ENCODE measurements around the gene RIPOR3. TPM values are rescaled to one million over a fixed set of nuclear protein-coding genes. Genes with fewer than 3 reads are reported as not detected.

Gene RIPOR3
- polyA plus RNA-seq, 1 of the 3 experiments (the other 2 are of a cell fraction), result 1.2 TPM

GRCh38 chr20:50691573-50692551 lies 520 bp upstream of the RIPOR3 start (continued):
- TF ChIP-seq FOSL2 (IDR thresholded peaks at IDR 0.05; ENCODE audit: borderline replicate concordance, low read depth), result no peak
- peak; percentile 73 for TF ChIP-seq GATA2 (CRISPR knock-in tag; IDR thresholded peaks at IDR 0.05)
- TF ChIP-seq SMC3 (IDR thresholded peaks at IDR 0.05; ENCODE audit: low read depth, low read length), result no peak
- peak; percentile 56 for TF ChIP-seq CHD2 (IDR thresholded peaks at IDR 0.05; ENCODE audit: low read length, partially characterized antibody)
- TF ChIP-seq YY1 (IDR thresholded peaks at IDR 0.05; ENCODE audit: low read depth), result no peak
- TF ChIP-seq RFX5 (IDR thresholded peaks at IDR 0.05; ENCODE audit: low read length), result no peak
- no peak for TF ChIP-seq EZH2phosphoT487 (IDR thresholded peaks at IDR 0.05; ENCODE audit: borderline replicate concordance, low read depth)
- TF ChIP-seq ZBTB33 (IDR thresholded peaks at IDR 0.05; ENCODE audit: borderline replicate concordance, low read depth), result no peak
- TF ChIP-seq, protein P1, sequence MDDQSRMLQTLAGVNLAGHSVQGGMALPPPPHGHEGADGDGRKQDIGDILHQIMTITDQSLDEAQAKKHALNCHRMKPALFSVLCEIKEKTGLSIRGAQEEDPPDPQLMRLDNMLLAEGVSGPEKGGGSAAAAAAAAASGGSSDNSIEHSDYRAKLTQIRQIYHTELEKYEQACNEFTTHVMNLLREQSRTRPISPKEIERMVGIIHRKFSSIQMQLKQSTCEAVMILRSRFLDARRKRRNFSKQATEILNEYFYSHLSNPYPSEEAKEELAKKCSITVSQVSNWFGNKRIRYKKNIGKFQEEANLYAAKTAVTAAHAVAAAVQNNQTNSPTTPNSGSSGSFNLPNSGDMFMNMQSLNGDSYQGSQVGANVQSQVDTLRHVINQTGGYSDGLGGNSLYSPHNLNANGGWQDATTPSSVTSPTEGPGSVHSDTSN (IDR thresholded peaks at IDR 0.05), result peak; percentile 55
- TF ChIP-seq RXRA (IDR thresholded peaks at IDR 0.05; ENCODE audit: borderline replicate concordance, low read depth), result no peak
- 0 out of 2 replicates have a peak, but pooled peaks have one; percentile 30 for TF ChIP-seq MAX (IDR thresholded peaks at IDR 0.05; ENCODE audit: low read depth)
- TF ChIP-seq, protein P2, sequence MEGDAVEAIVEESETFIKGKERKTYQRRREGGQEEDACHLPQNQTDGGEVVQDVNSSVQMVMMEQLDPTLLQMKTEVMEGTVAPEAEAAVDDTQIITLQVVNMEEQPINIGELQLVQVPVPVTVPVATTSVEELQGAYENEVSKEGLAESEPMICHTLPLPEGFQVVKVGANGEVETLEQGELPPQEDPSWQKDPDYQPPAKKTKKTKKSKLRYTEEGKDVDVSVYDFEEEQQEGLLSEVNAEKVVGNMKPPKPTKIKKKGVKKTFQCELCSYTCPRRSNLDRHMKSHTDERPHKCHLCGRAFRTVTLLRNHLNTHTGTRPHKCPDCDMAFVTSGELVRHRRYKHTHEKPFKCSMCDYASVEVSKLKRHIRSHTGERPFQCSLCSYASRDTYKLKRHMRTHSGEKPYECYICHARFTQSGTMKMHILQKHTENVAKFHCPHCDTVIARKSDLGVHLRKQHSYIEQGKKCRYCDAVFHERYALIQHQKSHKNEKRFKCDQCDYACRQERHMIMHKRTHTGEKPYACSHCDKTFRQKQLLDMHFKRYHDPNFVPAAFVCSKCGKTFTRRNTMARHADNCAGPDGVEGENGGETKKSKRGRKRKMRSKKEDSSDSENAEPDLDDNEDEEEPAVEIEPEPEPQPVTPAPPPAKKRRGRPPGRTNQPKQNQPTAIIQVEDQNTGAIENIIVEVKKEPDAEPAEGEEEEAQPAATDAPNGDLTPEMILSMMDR (IDR thresholded peaks at IDR 0.05), result no peak
- no peak for TF ChIP-seq ELF1 (IDR thresholded peaks at IDR 0.05)
- no peak for TF ChIP-seq FOXM1 (IDR thresholded peaks at IDR 0.05; ENCODE audit: low read depth)
- TF ChIP-seq FOXJ3 (CRISPR knock-in tag; IDR thresholded peaks at IDR 0.05), result peak; percentile 81
- TF ChIP-seq JUND (IDR thresholded peaks at IDR 0.05), result no peak
- TF ChIP-seq TAF1 (IDR thresholded peaks at IDR 0.05; ENCODE audit: borderline replicate concordance, low read depth, low read length), result no peak
- no peak for TF ChIP-seq SIN3A (IDR thresholded peaks at IDR 0.05; ENCODE audit: borderline replicate concordance, low read depth, low read length)
- TF ChIP-seq MEF2A (IDR thresholded peaks at IDR 0.05; ENCODE audit: borderline replicate concordance, low read depth), result no peak

All from SK-N-SH (cell line).